ENCODE results near the gene PCNA. TPM values are rescaled to one million over a fixed set of nuclear protein-coding genes. Genes with fewer than 3 reads are reported as not detected.

Gene PCNA
- total RNA-seq, 1 experiment from 2014 or later = 274 TPM

DNA sequence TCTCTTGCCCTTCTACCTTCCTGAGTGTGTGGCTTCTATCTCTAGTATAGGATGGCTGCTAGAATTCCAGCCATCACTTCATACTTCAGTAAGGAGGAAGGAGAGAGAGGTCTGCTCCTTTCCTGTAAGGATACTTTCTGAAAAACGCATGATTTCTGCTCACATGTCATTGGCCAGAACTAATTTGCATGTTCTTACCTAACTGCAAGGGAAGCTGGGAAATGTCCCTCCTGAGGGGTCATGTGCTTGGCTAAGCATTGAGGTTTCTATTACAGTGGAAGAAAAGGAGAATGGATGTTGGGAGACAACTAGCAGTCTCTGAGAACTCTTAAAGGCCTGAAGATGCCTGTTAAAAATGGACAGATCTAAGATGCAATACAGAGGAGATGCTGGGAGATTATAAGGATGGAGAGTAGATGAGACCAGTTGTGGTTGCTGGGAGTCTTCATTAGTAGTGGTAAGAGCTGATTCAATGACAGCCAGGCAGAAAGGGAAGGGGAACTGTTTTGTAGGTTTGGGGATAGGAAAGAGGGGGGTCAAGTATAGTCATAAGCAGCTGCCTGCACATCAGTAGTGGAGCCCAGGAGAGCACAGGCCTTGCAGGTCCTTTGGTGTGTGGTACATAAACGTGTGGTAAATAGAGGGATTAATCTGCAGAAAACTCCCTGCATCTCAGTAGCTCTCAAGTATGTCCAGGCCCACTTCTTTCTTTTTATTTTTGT lies 27.3 kb upstream of the PCNA start:
- H3K23me2 ChIP-seq (ENCODE audit: insufficient read length, low read depth, low read length, poor library complexity, severe bottlenecking) = no peaks in the 10 kb centered on the region
- no CpG with 5 or more reads among the region's 2 CpGs for WGBS (ENCODE audit: extremely low coverage, insufficient read length, low lambda C conversion rate)
- H2AFZ ChIP-seq (ENCODE audit: low read length) = no peak overlapping the region
- no peaks in the 10 kb centered on the region for H4K20me1 ChIP-seq (ENCODE audit: control insufficient read depth, insufficient read depth, insufficient read length)
- no peak overlapping the region for H3K56ac ChIP-seq (ENCODE audit: insufficient read length, low read depth, low read length)
- no peaks in the 10 kb centered on the region for H3K27me3 Mint-ChIP-seq (ENCODE audit: low read depth)
- H3K9ac ChIP-seq (ENCODE audit: extremely low read depth, insufficient read length, low read length) = no peak overlapping the region
- no peak overlapping the region for H3T11ph ChIP-seq (ENCODE audit: low read length)
- no peaks in the 10 kb centered on the region; a peak in 2 of 7 replicates for H3K36me3 Mint-ChIP-seq (ENCODE audit: insufficient read depth in 1 of 3, low read depth in 3 of 3)
- H2BK20ac ChIP-seq (ENCODE audit: low read depth, low read length, poor library complexity, severe bottlenecking) = no peak overlapping the region
- no peak overlapping the region for H3K4ac ChIP-seq (ENCODE audit: low read depth, low read length)
- H3K79me1 ChIP-seq (ENCODE audit: insufficient read depth, low read depth, low read length, poor library complexity, severe bottlenecking) = peaks cover 8% of the 10 kb centered on the region
- no peaks in the 10 kb centered on the region; the same call in 1 of the 2 replicates for H3K79me2 ChIP-seq (ENCODE audit: insufficient read depth, low read length)
- H2BK5ac ChIP-seq (ENCODE audit: insufficient read length, low read length) = no peak overlapping the region
- TF ChIP-seq, protein P1, sequence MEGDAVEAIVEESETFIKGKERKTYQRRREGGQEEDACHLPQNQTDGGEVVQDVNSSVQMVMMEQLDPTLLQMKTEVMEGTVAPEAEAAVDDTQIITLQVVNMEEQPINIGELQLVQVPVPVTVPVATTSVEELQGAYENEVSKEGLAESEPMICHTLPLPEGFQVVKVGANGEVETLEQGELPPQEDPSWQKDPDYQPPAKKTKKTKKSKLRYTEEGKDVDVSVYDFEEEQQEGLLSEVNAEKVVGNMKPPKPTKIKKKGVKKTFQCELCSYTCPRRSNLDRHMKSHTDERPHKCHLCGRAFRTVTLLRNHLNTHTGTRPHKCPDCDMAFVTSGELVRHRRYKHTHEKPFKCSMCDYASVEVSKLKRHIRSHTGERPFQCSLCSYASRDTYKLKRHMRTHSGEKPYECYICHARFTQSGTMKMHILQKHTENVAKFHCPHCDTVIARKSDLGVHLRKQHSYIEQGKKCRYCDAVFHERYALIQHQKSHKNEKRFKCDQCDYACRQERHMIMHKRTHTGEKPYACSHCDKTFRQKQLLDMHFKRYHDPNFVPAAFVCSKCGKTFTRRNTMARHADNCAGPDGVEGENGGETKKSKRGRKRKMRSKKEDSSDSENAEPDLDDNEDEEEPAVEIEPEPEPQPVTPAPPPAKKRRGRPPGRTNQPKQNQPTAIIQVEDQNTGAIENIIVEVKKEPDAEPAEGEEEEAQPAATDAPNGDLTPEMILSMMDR (conservative IDR thresholded peaks at IDR 0.05) = no peak
- no peak overlapping the region for H3K4me3 Mint-ChIP-seq
- H2BK15ac ChIP-seq (ENCODE audit: low read depth, low read length) = no peak overlapping the region
- H3K9me3 Mint-ChIP-seq = no peaks in the 10 kb centered on the region
- H4K8ac ChIP-seq (replicated peaks; ENCODE audit: insufficient read length, low read depth, low read length) = no peak overlapping the region
- no peaks in the 10 kb centered on the region for H3K27me3 ChIP-seq (ENCODE audit: insufficient read depth, low read length)
- H4K91ac ChIP-seq (ENCODE audit: insufficient read length, low read depth, low read length) = no peak overlapping the region
- H3K4me2 ChIP-seq (ENCODE audit: insufficient read depth, insufficient read length, low read length) = no peak overlapping the region
- H3K27ac ChIP-seq (ENCODE audit: insufficient read length, low read depth, low read length) = no peak overlapping the region
- no peak overlapping the region for H2BK12ac ChIP-seq (ENCODE audit: insufficient read length, low read depth, low read length)
- peaks cover 12 to 16% of the 10 kb centered on the region in 2 experiments for H3K4me1 Mint-ChIP-seq
- no peak overlapping the region for H3K23ac ChIP-seq (ENCODE audit: insufficient read length, low read depth, low read length)
- no peaks in the 10 kb centered on the region for H3K4me1 ChIP-seq (ENCODE audit: insufficient read depth, low read length)
- H3K27ac Mint-ChIP-seq = peak overlapping the region in 2 of 3 experiments; percentile 1 to 13; a peak in 3 of 7 replicates
- H2AK5ac ChIP-seq (ENCODE audit: insufficient read length, low read length) = no peak overlapping the region
- no peak overlapping the region for H3K18ac ChIP-seq (ENCODE audit: insufficient read length, low read depth, low read length)
- DNase-seq = no peak
- no peak overlapping the region for H3K14ac ChIP-seq (ENCODE audit: insufficient read depth, low read length)
- no peaks in the 10 kb centered on the region for H3K9me3 ChIP-seq (ENCODE audit: control insufficient read depth, low read depth, low read length)
- H2BK120ac ChIP-seq (ENCODE audit: low read depth, low read length, poor library complexity, severe bottlenecking) = no peak overlapping the region
- no peak overlapping the region for H4K5ac ChIP-seq (ENCODE audit: insufficient read length, low read depth, low read length)

All from H9 (cell line).